HG03457 (cell line): ENCODE measurements around the gene NUF2.

ENCODE experiments used
- ATAC-seq: cut with Tn5 transposase; IDR thresholded peaks from one replicate; pipeline ENCODE4 v1.9.1; 2021; ENCODE audit warnings: moderate number of reproducible peaks; ENCODE audit not compliant: unreplicated experiment

The NUF2 gene

GRCh38 chr1:163399001-163399400 lies 77.2 kb downstream of the NUF2 start:
- no peak for ATAC-seq

GRCh38 chr1:163399976-163400601 lies 78.3 kb downstream of the NUF2 start:
- ATAC-seq: no peak

GRCh38 chr1:163401211-163401610 lies 79.5 kb downstream of the NUF2 start:
- no peak for ATAC-seq
